Heart right ventricle (tissue), 16 donors: ENCODE results near the gene ZBP1. TPM values are rescaled to one million over a fixed set of nuclear protein-coding genes. Genes with fewer than 3 reads are reported as not detected.

Experiments
- ATAC-seq, 8 donors: fragments of 200-7000 bp; cut with Tn5 transposase; one replicate each; pipeline ENCODE4 v1.9.1; 2020; ENCODE audit warnings: mild to moderate bottlenecking in 8 of 8, moderate library complexity in 8 of 8, moderate number of reproducible peaks in 1 of 8
- DNase-seq, 2 donors: peaks; one replicate each; pipeline ENCODE4 v3.0.0-alpha.2; 2020
- H3K27ac ChIP-seq, 10 donors: fragments of 200-600 bp; sonication (generic) in 2 of 10; one replicate each; pipeline versions ENCODE4 v1.5.0 to v1.8.0; 2020 to 2022; ENCODE audit warnings: mild to moderate bottlenecking in 3 of 10
- H3K27me3 ChIP-seq, 7 donors: fragments of 200-600 bp; one replicate each; pipeline ENCODE4 v1.8.0; 2021 to 2022; ENCODE audit warnings: mild to moderate bottlenecking in 2 of 7
- H3K36me3 ChIP-seq, 9 donors: fragments of 200-600 bp; sonication (generic) in 1 of 9; one replicate each; pipeline versions ENCODE4 v1.5.0 to v1.8.0; 2020 to 2022; ENCODE audit warnings: mild to moderate bottlenecking in 2 of 9
- H3K4me1 ChIP-seq, 9 donors: fragments of 200-600 bp; sonication (generic) in 1 of 9; one replicate each; pipeline versions ENCODE4 v1.5.0 to v1.8.0; 2020 to 2022; ENCODE audit warnings: mild to moderate bottlenecking in 4 of 9
- H3K4me3 ChIP-seq, 10 donors: fragments of 200-600 bp; sonication (generic) in 2 of 10; one replicate each; pipeline versions ENCODE4 v1.5.0 to v1.8.0; 2020 to 2022; ENCODE audit warnings: mild to moderate bottlenecking in 7 of 10, moderate library complexity in 2 of 10
- H3K9me3 ChIP-seq, 11 donors: fragments of 200-600 bp in 10 of 11; sonication (generic) in 2 of 11; one replicate each; pipeline versions ENCODE4 v1.5.0 to v1.8.0; 2013 to 2022; ENCODE audit warnings: mild to moderate bottlenecking in 2 of 11, control low read depth in 1 of 11, moderate library complexity in 1 of 11
- WGBS, 2 donors: extraction: QIAGEN DNeasy Blood & Tissue Kit; methylation state at CpG; one replicate each; pipeline ENCODE4 v1.1.7; 2013; ENCODE audit warnings: inconsistent platforms in 1 of 2; 5-methylcytosine and 5-hydroxymethylcytosine counted together
- intact Hi-C, 10 donors: fragments of 100-400 bp; cut with DNase I; formaldehyde crosslinking; loops; one replicate each; pipeline versions ENCODE4 v1.11.1 to v1.14.2; 2022
- polyA plus RNA-seq, 2 donors: library from polyadenylated mRNA; stranded (reverse); fragments of 200-250 nt; gene quantifications; one replicate each; pipeline ENCODE4 v1.2.3, GENCODE V29; 2013
- total RNA-seq, 10 donors: library from RNA; stranded (reverse); fragmentation: NEBNext Ultra II Directional in 3 of 10; extraction: Animal tissue kit (Norgen Biotek cat#: 25700) in 3 of 10; gene quantifications; one replicate each; pipeline versions ENCODE4 v1.2.1 to v1.2.4, GENCODE V29; 2021 to 2023
- TF ChIP-seq, protein P1 (sequence below), 9 donors: fragments of 200-600 bp; sonication (generic) in 2 of 9; IDR thresholded peaks; one replicate each; pipeline versions ENCODE4 v1.5.0 to v1.8.0; 2021 to 2022; ENCODE audit warnings: antibody characterized with exemption in 9 of 9, mild to moderate bottlenecking in 5 of 9, moderate library complexity in 1 of 9
- donor health status: Arrhythmogenic right ventricular cardiomyopathy.
- donor health status: ischemic (EF 13 %, LVEDD 7.1; RV severe dilation, severe dysfunction).
- donor health status: healthy with polysubstance abuse.
- donor health status: DM: no; HTN: yes; CAD: no.
- donor health status: DM: no; HTN: no; CAD: no.
- donor health status: ischemic (EF 25% LVEDD 6.9; RV normal size, moderate dysfunction).
- donor health status: ischemic (EF 25% LVEDD 5.7; RV mildly dilated, moderate dysfunction).
- donor health status: healthy.
- donor health status: DM: yes; HTN: yes; CAD: no.
- donor health status: Ischemic cardiomyopathy.
- donor health status: ischemic (EF 35%, LVEDD 5.7; RV mildly dilated, moderate dysfunction).
- donor health status: nonischemic (EF 11% LVEDD 7.7; RV severe dilation, severe dysfunction).
- donor health status: DM: yes; HTN: yes; CAD: no.
- donor health status: PGD.
- donor health status: ischemic (EF 29% LVEDD 5.4; RV normal size, mild dysfunction).
- donor health status: nonischemic (EF 23%, LVEDD 6.1; RV moderate dilation, normal function).

The ZBP1 gene
- total and polyA plus RNA-seq, 12 donors = 0.13 to 1.2 (median 0.31) TPM; not detected in 2

DNA sequence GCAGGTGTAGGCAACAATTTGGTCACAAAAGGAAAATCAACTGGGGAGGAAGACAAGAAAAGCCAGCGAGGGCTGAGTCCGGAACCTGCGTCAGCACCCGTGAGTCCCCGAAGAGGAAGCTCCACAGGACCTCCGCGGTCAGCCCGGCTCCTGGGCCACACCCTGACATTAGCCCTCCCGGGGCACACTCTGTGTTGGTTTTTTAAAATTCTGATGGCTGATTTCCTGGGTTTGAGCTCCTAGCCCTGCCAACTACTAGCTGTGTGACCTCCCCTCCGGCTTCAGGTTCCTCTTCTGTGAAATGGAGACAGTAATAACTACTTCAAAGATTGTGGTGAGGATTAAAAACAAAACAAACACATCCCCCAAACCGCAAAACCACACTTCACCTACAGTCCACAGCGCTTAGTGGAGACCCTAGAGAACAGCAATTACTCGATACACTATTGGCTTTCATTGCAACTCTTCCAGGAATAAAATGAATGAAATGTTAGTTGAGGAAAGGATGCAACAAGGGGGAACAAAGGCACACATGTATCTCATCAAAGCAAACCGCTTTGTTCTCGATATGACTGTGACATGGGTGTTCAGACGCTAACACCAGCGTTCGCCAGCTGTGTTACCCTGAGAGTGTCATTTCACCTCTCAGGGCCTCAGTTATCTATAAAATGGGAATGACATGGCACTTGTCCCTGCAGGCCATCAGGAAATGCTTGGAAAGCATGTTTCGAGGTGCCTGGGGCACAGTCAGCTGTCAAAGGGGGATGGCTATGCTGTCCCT, 985 bp downstream of the ZBP1 start:
- Histone ChIP-seq H3K9me3 (peaks cover 0 to 7% (median 0%) of the 10 kb centered on the region in 11 donors), H3K36me3 (no peaks in the 10 kb centered on the region), H3K27ac (peak overlapping the region in 4 of 10 donors; percentile 19 to 88 (median 62)), H3K4me1 (peaks cover 0 to 43% (median 0%) of the 10 kb centered on the region in 9 donors), H3K27me3 (peaks cover 0 to 38% (median 7%) of the 10 kb centered on the region in 7 donors), H3K4me3 (peak overlapping the region in 3 of 10 donors; percentile 1 to 48 (median 5))
- intact Hi-C loops = loop anchor here in 1 of 10 donors (10.0 kb wide), 1 partner anchor 566 kb away; no protein-coding TSS in a partner anchor
- TF ChIP-seq, protein P1, sequence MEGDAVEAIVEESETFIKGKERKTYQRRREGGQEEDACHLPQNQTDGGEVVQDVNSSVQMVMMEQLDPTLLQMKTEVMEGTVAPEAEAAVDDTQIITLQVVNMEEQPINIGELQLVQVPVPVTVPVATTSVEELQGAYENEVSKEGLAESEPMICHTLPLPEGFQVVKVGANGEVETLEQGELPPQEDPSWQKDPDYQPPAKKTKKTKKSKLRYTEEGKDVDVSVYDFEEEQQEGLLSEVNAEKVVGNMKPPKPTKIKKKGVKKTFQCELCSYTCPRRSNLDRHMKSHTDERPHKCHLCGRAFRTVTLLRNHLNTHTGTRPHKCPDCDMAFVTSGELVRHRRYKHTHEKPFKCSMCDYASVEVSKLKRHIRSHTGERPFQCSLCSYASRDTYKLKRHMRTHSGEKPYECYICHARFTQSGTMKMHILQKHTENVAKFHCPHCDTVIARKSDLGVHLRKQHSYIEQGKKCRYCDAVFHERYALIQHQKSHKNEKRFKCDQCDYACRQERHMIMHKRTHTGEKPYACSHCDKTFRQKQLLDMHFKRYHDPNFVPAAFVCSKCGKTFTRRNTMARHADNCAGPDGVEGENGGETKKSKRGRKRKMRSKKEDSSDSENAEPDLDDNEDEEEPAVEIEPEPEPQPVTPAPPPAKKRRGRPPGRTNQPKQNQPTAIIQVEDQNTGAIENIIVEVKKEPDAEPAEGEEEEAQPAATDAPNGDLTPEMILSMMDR (IDR thresholded peaks at IDR 0.05) = no peak
- ATAC-seq = peak in 7 of 8 donors; percentile 55 to 87 (median 74)
- DNase-seq = no peak
- 64 to 70% methylated on average over 19 of the region's 19 CpGs for WGBS, 2 donors

DNA sequence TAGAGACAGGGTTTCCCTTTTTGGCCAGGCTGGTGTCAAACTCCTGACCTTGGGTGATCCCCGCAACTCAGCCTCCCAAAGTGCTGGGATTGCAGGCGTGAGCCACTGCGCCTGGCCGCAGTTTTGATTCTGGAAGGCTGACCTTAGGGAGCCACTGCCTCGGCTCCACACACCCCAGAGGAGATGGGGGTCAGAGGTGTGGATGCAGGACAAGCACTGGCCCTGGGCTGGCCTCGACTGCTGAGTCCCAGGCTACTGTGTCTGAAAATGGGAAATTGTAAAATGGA, 1.5 kb downstream of the ZBP1 start:
- Histone ChIP-seq H3K4me3 (peak overlapping the region in 2 of 10 donors; percentile 5 to 48), H3K27me3 (peaks cover 0 to 38% (median 7%) of the 10 kb centered on the region in 7 donors), H3K36me3 (no peaks in the 10 kb centered on the region), H3K9me3 (peaks cover 0 to 1% (median 0%) of the 10 kb centered on the region in 11 donors), H3K4me1 (peaks cover 0 to 43% (median 0%) of the 10 kb centered on the region in 9 donors), H3K27ac (peak overlapping the region in 4 of 10 donors; percentile 19 to 88 (median 62))
- WGBS, 2 donors = 68 to 73% methylated on average over 6 of the region's 6 CpGs
- TF ChIP-seq, protein P1 (IDR thresholded peaks at IDR 0.05) = no peak
- intact Hi-C loops = loop anchor here in 1 of 10 donors (10.0 kb wide), 1 partner anchor 566 kb away; no protein-coding TSS in a partner anchor
- no peak for DNase-seq
- ATAC-seq = no peak

DNA sequence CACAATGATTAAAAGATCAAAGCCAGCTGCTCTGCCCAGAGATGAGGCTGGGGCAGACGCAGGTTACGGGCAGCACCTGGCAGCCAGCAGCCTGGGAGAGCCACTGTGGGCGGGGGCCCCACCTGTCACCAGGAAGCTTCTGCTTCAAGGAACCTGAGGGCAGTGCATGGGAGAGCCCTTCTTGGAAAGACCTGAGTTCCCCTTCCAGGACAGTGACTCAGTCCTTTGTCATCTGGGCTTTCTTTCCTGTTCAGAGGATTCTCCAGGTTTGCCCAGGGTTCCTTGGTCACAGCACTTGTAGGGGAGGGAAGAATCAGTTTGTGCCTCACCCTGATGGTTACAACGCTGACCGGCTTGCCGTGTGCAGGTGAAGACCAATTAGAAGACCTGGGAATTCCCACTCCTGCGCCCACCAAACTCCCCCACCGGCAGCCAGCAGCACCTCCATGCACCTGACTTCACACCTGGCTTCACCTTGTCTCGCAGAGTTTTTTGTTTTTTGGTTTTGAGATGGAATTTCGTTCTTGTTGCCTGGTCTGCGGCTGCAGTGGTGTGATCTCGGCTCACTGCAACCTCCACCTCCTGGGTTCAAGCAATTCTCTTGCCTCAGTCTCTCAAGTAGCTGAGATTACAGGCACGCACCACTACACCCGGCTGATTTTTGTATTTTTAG, 2.0 kb downstream of the ZBP1 start:
- intact Hi-C loops = loop anchor here in 1 of 10 donors (10.0 kb wide), 1 partner anchor 567 kb away; no protein-coding TSS in a partner anchor
- H3K36me3 ChIP-seq = no peaks in the 10 kb centered on the region
- TF ChIP-seq, protein P1 (IDR thresholded peaks at IDR 0.05) = no peak
- H3K9me3 ChIP-seq = no peaks in the 10 kb centered on the region
- peak in 1 of 8 donors; percentile 21 for ATAC-seq
- WGBS, 2 donors = 82% methylated on average over 14 of the region's 14 CpGs
- H3K4me1 ChIP-seq = peaks cover 0 to 43% (median 0%) of the 10 kb centered on the region in 9 donors
- peak overlapping the region in 3 of 10 donors; percentile 60 to 88 (median 64) for H3K27ac ChIP-seq
- no peak for DNase-seq
- peaks cover 0 to 38% (median 6%) of the 10 kb centered on the region in 7 donors for H3K27me3 ChIP-seq
- H3K4me3 ChIP-seq = peak overlapping the region in 1 of 10 donors; percentile 48

DNA sequence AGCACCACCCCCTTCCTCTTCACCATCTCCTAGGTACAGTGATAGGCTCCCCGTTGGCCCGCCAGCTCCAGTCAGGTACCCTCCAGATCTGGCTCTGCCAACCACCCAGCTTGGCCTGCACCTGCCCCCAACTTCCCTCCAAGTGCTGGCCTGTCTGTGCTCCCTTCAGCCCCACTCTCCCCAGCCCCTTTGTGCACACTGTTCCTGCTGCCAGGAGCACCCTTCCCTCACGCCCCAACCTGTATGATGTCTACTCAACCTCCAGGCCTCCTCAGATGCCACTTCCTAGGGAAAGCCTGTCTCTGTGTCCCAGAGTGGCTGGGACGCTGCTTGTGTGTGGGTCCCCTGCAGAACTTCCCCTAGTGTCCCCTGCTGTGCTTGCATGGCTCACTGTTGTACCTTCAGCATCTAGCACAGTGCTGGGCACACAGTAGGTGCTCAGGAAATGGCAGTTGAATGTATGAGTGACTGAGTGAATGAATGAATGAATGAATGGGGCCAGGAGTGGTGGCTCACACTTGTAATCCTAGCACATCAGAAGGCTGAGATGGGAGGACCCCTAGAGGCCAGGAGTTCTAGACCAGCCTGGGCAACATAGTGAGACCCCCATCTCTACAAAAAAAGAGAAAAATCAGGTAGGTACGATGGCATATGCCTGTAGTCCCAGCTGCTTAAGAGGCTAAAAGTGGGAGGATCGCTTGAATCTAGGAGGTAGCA, 3.0 kb downstream of the ZBP1 start:
- Histone ChIP-seq H3K4me1 (peaks cover 0 to 43% (median 0%) of the 10 kb centered on the region in 9 donors), H3K27ac (no peak overlapping the region), H3K27me3 (peaks cover 0 to 31% (median 2%) of the 10 kb centered on the region in 7 donors), H3K4me3 (no peak overlapping the region), H3K36me3 (peaks cover 0 to 5% (median 0%) of the 10 kb centered on the region in 9 donors), H3K9me3 (no peaks in the 10 kb centered on the region)
- DNase-seq (no peak), ATAC-seq (no peak)
- TF ChIP-seq, protein P1 (IDR thresholded peaks at IDR 0.05) = no peak
- 87 to 88% methylated on average over 6 of the region's 6 CpGs for WGBS, 2 donors
- intact Hi-C loops = loop anchor here in 1 of 10 donors (10.0 kb wide), 1 partner anchor 568 kb away; no protein-coding TSS in a partner anchor
